DMS114 treated with DMSO at 0.1 percent for 48 hours (cell line): ENCODE measurements around the gene OXLD1.

Experiments
- DNase-seq: peaks from one replicate; lab custom pipeline; 2025; ENCODE audit not compliant: unreplicated experiment; lab: John Stamatoyannopoulos, UW

OXLD1 gene

GRCh38 chr17:81666342-81667191 is at the start of gene OXLD1, which contains the start of gene CCDC137:
TSS of gene OXLD1 (minus strand) at chr17:81666605. CDS start at chr17:81666577, 28 bp downstream.
TSS of gene CCDC137 (plus strand) at chr17:81666737. CDS start at chr17:81666767, 30 bp downstream.
- DNase-seq = peak; percentile 84

DNA sequence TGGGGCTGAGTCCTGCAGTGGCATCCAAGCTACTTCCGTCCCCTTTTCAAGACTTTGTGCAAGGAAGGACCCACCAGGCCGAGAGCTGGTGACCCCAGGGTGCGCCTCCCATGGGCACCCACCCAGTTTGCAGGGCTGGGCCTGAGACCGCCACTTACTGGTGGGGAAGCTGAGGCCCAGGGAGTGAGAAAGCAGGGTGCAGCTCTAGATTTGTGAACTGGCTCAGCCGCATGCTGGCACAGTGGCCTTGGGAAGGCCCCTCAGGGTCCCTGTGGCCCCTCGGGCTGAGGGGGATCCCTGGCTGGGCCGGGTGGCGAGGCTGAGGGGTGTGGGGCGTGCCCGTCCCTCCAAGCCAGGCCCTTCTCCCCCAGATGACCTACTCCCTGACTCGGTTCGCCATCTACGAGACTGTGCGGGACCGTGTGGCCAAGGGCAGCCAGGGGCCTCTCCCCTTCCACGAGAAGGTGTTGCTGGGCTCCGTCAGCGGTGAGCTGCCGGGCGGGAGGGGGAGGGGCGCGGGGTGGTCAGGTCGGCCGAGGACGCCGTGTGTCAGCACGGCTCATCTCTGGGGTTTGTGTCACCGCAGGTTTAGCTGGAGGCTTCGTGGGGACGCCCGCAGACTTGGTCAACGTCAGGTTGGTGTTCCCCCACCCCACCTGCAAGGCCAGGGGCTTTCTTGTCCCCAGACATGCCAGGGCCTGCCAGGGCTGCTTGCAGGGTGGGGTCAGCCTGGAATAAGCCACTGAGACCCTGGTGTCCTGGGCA is 48.9 kb upstream of the OXLD1 start:
- DNase-seq = no peak

DNA sequence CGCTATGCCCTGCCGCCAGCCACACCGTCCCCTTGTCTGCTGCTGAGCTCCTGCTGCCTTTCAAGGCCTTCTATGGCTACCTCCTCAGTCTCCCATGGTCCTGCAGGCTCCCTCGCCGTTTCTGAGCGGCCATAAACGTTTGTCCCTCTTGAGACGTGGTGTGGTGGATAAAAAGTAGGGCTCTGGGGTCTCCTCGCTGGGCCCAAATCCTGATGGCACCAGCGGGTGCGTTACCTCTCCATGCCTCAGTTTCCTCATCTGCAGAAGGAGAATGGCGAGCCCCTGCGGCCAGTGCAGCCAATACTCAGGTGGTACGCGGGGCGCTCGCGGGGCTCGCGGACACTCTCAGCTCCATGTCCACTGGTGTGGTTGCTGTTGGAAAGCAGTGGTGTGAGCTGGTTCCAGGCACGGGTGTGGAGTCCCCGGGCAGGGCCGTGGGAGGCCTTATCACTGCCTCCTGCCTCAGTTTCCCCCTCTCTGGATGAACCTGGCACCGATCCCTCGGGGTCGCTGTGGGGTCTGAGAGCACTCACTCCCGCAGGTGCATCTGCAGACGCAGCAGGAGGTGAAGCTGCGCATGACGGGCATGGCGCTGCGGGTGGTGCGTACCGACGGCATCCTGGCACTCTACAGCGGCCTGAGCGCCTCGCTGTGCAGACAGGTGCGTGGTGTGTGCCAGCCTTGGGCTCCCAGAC is 48.2 kb upstream of the OXLD1 start:
- no peak for DNase-seq

DNA sequence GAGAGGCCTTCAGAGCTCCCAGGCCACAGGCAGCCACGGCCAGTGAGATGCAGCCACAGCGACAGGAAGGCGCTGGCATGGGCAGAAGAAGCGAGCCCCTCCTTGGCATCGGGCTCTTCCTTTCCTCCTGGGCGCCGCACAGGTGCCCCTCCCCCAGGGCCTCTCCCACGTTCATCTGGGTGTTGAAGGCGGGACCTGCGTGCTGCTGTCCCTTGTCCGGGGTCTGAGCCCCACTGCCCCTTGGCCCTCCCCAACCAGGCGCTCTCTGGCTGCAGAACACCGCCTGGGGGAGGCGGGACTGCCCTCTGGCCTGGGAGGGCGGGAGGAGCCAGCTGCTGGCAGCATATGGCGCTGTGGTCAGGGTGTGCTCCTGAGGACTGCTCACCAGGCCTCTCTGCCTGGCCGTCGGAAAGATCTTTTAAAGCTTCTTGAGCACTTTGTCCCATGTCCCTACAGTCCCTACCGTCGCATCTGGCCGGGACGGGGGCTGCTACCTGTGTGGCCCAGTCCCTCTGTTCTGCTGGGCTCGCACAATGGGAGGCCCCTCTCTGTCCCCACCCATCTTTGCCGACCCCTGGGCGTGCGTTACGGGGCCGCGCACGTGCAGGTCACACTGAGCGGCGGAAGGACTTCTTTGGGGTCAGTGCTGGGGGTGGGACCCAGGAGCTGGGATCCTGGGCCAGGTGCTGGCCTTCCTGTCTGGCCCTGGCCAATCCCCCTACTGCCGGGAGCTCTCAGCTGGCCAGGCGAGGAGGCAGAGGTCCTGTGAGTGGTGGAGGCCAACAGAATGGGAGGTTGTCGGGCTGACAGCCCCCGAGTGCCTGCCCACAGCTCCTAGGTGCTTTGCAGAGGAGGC is 47.4 kb upstream of the OXLD1 start:
- no peak for DNase-seq

- no peak for DNase-seq
Measured at GRCh38 chr17:81713004-81713555, 46.7 kb upstream of the OXLD1 start.

- no peak for DNase-seq
Measured at GRCh38 chr17:81712468-81713003, 46.1 kb upstream of the OXLD1 start.

- DNase-seq = peak; percentile 22
Measured at GRCh38 chr17:81711814-81712467, 45.5 kb upstream of the OXLD1 start, which contains the start of gene SLC25A10. TSS of gene SLC25A10 (plus strand) at chr17:81712284. CDS start at chr17:81712427, 143 bp downstream.

GRCh38 chr17:81710514-81711308 is 44.3 kb upstream of the OXLD1 start:
- DNase-seq = no peak

GRCh38 chr17:81708739-81709185 is 42.4 kb upstream of the OXLD1 start:
- DNase-seq = no peak

DNA sequence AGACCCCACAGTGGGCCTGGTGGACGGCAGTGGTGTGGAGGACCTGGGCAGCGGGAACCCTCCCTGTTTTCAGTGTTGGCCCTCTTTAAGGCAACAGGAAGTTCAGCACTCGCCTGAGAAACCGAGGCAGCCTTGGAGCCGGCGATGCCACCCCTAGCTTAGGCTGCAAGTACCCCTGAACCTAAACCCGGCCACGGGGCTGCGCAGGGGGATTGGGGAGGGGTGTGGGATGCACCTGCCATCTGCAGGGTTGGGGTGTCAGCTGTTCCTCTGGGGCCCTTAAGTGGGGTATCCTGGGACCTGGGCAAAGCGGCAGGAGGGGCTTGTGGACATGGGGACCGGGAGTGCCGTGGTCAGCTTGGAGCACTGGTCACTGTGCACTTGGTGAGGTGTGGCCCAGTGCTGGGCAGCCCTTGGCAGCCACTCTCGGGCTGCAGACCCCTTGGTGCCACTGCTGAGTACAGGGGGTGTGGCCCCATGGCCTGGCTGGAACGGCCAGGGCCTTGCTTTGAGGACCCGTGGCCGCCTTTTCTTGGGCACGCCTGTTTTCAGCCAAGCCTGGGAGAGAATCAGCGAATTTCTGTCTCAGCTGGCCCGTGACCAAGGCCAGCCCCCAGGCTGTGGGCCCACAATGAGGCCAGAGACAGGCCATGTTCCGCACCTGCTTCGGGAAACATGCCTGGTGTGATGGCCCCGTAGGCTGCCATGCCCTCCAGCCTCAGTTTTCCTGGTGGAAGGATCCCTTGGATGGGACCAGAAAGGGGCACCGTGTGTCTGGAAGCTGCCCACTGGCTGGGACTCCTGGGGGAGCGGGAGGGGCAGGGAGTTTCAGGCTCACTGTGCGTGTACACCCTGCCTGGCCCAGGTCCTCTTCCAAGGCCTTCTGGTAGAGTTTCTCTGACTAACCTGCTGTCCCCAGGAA is 41.6 kb upstream of the OXLD1 start:
- no peak for DNase-seq

DNA sequence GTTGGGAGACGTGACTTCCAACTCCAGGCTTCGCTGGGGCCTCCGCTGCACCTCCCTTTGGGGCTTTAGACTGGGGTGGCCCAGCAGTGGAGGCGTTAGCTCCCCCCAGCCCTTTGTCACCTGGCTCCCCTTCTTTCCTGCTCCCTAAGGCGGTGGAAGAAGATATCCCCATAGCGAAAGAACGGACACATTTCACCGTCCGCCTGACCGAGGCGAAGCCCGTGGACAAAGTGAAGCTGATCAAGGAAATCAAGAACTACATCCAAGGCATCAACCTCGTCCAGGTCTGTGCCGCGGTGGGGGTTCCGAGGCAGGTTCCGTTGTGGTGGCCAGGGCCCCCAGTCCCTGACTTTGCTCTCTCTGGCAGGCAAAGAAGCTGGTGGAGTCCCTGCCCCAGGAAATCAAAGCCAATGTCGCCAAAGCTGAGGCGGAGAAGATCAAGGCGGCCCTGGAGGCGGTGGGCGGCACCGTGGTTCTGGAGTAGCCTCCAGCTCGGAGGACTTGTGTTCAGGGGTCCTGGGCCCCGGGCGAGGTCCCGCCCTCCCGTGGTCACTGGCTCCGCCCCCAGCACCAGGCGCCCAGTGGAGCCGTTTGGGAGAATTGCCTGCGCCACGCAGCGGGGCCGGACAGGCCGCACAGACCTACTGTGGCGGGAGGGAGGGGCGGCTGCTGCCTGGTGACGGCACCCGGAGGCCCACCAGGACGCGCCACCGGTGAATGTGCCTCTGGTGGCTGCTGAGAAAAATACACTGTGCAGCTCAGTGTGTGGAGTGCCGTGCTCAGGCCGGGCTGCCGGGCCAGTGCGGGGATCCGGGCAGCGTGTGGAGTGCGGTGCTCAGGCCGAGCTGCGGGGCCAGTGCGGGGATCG is 40.6 kb upstream of the OXLD1 start:
- no peak for DNase-seq

GRCh38 chr17:81706232-81706611 is 39.8 kb upstream of the OXLD1 start:
- DNase-seq = no peak

DNA sequence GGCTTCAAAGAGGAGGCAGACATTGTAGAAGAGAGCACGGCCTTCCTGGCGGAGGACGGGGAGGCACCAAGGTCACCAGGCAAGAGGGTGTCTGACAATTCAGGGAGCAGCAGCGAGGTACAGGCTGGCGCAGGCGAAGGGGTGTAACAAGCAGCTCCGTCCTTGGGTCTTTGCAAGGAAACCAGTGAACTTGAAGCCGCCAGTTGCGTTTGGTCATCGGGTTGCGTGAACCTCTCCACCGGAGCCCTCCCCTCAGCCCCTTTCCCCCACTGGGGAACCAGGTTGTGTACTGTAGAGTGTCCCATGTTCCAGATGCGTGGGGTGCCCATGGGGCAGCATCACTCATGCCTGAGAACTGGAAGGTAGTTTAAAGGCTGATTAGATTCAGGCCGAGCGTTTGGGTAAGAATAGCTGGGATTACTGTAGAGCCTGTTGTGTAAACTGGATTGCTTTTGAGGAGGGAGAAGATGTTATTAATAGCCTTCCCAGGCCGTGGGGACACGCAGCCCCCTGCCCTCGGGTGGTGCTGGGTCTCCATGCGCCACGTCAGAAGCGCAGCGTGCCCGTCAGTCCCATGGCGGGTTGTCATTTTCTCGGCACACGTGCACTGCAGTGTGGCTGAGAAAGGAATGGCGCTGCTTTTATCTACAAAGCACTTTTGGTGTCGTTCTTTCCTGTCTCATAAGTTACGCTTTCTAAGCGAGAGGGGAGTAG is 39.3 kb upstream of the OXLD1 start:
- DNase-seq = no peak

- no peak for DNase-seq
Measured at GRCh38 chr17:81703747-81704654, 37.6 kb upstream of the OXLD1 start.
